ENCODE results near the gene N4BP3. TPM values are rescaled to one million over a fixed set of nuclear protein-coding genes. Genes with fewer than 3 reads are reported as not detected.

The N4BP3 gene
- total and polyA plus RNA-seq, 2 of the 4 experiments (the other 2 are of a cell fraction): 0.14 to 0.18 TPM

DNA sequence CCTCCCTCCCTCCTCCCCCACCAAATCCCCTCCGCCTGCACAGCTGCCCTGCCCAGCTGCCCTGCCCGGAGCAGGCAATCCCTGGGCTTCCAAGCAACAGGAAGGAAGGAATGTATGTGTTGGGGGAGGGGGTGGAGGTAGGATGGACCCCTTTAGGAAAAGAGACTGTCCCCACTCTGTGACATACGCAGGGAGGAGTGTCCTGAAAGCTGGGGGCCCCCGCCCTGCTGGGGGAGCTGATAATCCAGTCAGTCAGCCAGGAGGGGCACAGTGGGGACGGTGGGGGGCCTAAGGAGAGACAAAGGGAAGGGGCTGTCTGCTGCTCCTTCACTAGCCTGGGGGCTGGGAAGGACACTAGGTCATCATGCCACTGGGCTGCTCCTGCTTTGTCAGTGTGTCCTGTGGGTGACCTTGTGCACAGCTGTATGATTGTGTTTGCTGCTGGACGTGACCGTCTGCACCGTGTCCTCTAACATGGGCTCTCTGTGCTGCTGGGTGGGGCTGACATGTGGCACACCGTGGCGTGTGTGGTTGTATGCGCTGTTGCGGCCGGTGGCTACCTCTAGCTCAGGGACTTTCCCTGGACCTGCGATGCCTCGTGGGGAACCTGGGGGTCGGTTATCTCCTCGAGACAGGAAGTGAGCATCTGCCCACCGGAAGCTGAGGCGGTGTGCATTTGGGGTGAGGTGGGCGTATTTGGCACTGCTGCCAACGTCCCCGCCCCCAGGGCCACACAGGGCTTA lies 3.0 kb downstream of the N4BP3 start:
- dilution Hi-C loops (cut with HindIII; ENCODE audit: low sequenced_read_pairs, unreplicated experiment) (no loop called here), intact Hi-C loops (cut with micrococcal nuclease) (no loop called here), in situ Hi-C loops (cut with MboI; ENCODE audit: low sequenced_read_pairs) (no loop called here)
- H3K4me2 ChIP-seq (ENCODE audit: low read depth, low read length): no peak overlapping the region
- no peak overlapping the region for H3K23ac ChIP-seq (ENCODE audit: low read depth, low read length)
- no peaks in the 10 kb centered on the region for H3K79me1 ChIP-seq (ENCODE audit: low read depth in 1 of 2, low read length in 2 of 2)
- H3K9me3 ChIP-seq (ENCODE audit: control insufficient read depth, insufficient read depth, low read length): no peaks in the 10 kb centered on the region
- H3K9me1 ChIP-seq (ENCODE audit: insufficient read depth, low read length): no peaks in the 10 kb centered on the region
- no peak overlapping the region for H3K27ac ChIP-seq (ENCODE audit: insufficient read depth, low read length)
- WGBS, 2 experiments (ENCODE audit: extremely low coverage in 2 of 2, insufficient read length in 1 of 2): 31% methylated on average over 9 of the region's 22 CpGs; no CpG with 5 or more reads in 1 of the 2 experiments
- no TSS peak for BruUV-seq (replicated peaks)
- ATAC-seq (ENCODE audit: low read depth): no peak
- no peak overlapping the region for H2BK15ac ChIP-seq (ENCODE audit: low read depth, low read length)
- H3K27me3 ChIP-seq (ENCODE audit: control insufficient read depth, insufficient read depth, low read length): peaks cover 42% of the 10 kb centered on the region
- CTCF ChIA-PET: no interaction called here
- H4K8ac ChIP-seq (ENCODE audit: low read depth in 2 of 2, low read length in 2 of 2): no peak overlapping the region
- H2AK9ac ChIP-seq (replicated peaks; ENCODE audit: low read depth, low read length, poor library complexity): no peak overlapping the region
- POLR2A ChIA-PET (ENCODE audit: unreplicated experiment): no interaction called here
- no peaks in the 10 kb centered on the region for H3K36me3 ChIP-seq (ENCODE audit: control insufficient read depth, insufficient read depth, low read length)
- H3K56ac ChIP-seq (ENCODE audit: extremely low read depth, insufficient read depth, low read length): no peak overlapping the region
- no peak overlapping the region for H3K14ac ChIP-seq (replicated peaks; ENCODE audit: low read depth, low read length)
- no peak overlapping the region for H4K91ac ChIP-seq (ENCODE audit: insufficient read depth, low read depth, low read length)
- TF ChIP-seq USF2 (IDR thresholded peaks at IDR 0.05; ENCODE audit: low read depth, low read length): no peak
- no peak for TF ChIP-seq MAFK (IDR thresholded peaks at IDR 0.05; ENCODE audit: low read depth, low read length)
- TF ChIP-seq, protein P1, sequence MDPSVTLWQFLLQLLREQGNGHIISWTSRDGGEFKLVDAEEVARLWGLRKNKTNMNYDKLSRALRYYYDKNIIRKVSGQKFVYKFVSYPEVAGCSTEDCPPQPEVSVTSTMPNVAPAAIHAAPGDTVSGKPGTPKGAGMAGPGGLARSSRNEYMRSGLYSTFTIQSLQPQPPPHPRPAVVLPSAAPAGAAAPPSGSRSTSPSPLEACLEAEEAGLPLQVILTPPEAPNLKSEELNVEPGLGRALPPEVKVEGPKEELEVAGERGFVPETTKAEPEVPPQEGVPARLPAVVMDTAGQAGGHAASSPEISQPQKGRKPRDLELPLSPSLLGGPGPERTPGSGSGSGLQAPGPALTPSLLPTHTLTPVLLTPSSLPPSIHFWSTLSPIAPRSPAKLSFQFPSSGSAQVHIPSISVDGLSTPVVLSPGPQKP (IDR thresholded peaks at IDR 0.05; ENCODE audit: borderline replicate concordance, low read depth, low read length): no peak
- no peak for TF ChIP-seq CEBPB (IDR thresholded peaks at IDR 0.05; ENCODE audit: low read depth, low read length)
- no peak for TF ChIP-seq MXI1 (IDR thresholded peaks at IDR 0.05; ENCODE audit: borderline replicate concordance, low read depth, low read length)
- TF ChIP-seq RFX5 (IDR thresholded peaks at IDR 0.05; ENCODE audit: low read depth, low read length): no peak
- TF ChIP-seq, protein P2, sequence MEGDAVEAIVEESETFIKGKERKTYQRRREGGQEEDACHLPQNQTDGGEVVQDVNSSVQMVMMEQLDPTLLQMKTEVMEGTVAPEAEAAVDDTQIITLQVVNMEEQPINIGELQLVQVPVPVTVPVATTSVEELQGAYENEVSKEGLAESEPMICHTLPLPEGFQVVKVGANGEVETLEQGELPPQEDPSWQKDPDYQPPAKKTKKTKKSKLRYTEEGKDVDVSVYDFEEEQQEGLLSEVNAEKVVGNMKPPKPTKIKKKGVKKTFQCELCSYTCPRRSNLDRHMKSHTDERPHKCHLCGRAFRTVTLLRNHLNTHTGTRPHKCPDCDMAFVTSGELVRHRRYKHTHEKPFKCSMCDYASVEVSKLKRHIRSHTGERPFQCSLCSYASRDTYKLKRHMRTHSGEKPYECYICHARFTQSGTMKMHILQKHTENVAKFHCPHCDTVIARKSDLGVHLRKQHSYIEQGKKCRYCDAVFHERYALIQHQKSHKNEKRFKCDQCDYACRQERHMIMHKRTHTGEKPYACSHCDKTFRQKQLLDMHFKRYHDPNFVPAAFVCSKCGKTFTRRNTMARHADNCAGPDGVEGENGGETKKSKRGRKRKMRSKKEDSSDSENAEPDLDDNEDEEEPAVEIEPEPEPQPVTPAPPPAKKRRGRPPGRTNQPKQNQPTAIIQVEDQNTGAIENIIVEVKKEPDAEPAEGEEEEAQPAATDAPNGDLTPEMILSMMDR (conservative IDR thresholded peaks at IDR 0.05; ENCODE audit: low read depth, low read length): no peak
- no peak for TF ChIP-seq RAD21 (IDR thresholded peaks at IDR 0.05; ENCODE audit: low read length)
- TF ChIP-seq RCOR1 (IDR thresholded peaks at IDR 0.05; ENCODE audit: insufficient replicate concordance, low read length): no peak
- TF ChIP-seq POLR2A (IDR thresholded peaks at IDR 0.05; ENCODE audit: low read depth, low read length): no peak
- no peak for TF ChIP-seq CHD1 (IDR thresholded peaks at IDR 0.05; ENCODE audit: low read depth, low read length)
- TF ChIP-seq FOS (IDR thresholded peaks at IDR 0.05; ENCODE audit: low read depth, low read length): no peak
- no peak for TF ChIP-seq BHLHE40 (IDR thresholded peaks at IDR 0.05; ENCODE audit: low read depth, low read length)
- no peak for TF ChIP-seq MAZ (IDR thresholded peaks at IDR 0.05; ENCODE audit: borderline replicate concordance, low read depth, low read length)
- TF ChIP-seq SMC3 (IDR thresholded peaks at IDR 0.05; ENCODE audit: low read depth, low read length): no peak
- H3K4ac ChIP-seq (ENCODE audit: low read depth, low read length): no peak overlapping the region
- H2BK5ac ChIP-seq (ENCODE audit: low read depth, low read length, poor library complexity, severe bottlenecking): no peak overlapping the region
- no peak overlapping the region for H2BK120ac ChIP-seq (ENCODE audit: low read depth, low read length)
- H4K20me1 ChIP-seq (ENCODE audit: insufficient read depth, low read length): no peaks in the 10 kb centered on the region
- no peak overlapping the region for H3K9ac ChIP-seq (ENCODE audit: low read depth, low read length)
- H2BK20ac ChIP-seq (ENCODE audit: low read depth, low read length): no peak overlapping the region
- H3K18ac ChIP-seq (ENCODE audit: low read depth, low read length): no peak overlapping the region
- peaks cover 2% of the 10 kb centered on the region; the same call in 1 of the 2 replicates for H3K4me1 ChIP-seq (ENCODE audit: control insufficient read depth, insufficient read depth, low read length)
- no peak overlapping the region for H2AK5ac ChIP-seq (ENCODE audit: low read depth, low read length)
- H3K4me3 ChIP-seq (ENCODE audit: insufficient read depth, low read depth, low read length): no peak overlapping the region
- H4K5ac ChIP-seq (ENCODE audit: low read depth, low read length): no peak overlapping the region
- DNase-seq: no peak
- peak overlapping the region; percentile 32 for H2AFZ ChIP-seq (replicated peaks; ENCODE audit: low read length, poor library complexity)

Data from IMR-90 (cell line).